Measurements from ENCODE around the gene CCNL2. TPM values are rescaled to one million over a fixed set of nuclear protein-coding genes. Genes with fewer than 3 reads are reported as not detected.

CCNL2 gene
- total and polyA plus RNA-seq, 2 of the 13 experiments (the other 11 are each of a cell fraction or from before 2014, with no cell fraction given), result 105 to 340 TPM

GRCh38 chr1:1435106-1435903 lies 36.2 kb upstream of the CCNL2 start, which contains the start of gene VWA1 (continued):
- TF ChIP-seq ZUFSP (CRISPR knock-in tag; IDR thresholded peaks at IDR 0.05; ENCODE audit: borderline replicate concordance) (no peak), ZNF546 (CRISPR knock-in tag; conservative IDR thresholded peaks at IDR 0.05) (no peak; the same call in 1 of the 2 replicates), RXRB (CRISPR knock-in tag; IDR thresholded peaks at IDR 0.05; ENCODE audit: borderline replicate concordance) (no peak), ZNF776 (CRISPR knock-in tag; IDR thresholded peaks at IDR 0.05) (peak; percentile 90; the same call in 1 of the 2 replicates), SALL2 (CRISPR knock-in tag; IDR thresholded peaks at IDR 0.05) (peak; percentile 59; the same call in 1 of the 2 replicates), MAZ (IDR thresholded peaks at IDR 0.05; ENCODE audit: borderline replicate concordance, low read depth, low read length) (no peak), MAZ (CRISPR knock-in tag; IDR thresholded peaks at IDR 0.05; ENCODE audit: low read depth) (peak; percentile 72; the same call in 1 of the 2 replicates), ZBTB34 (CRISPR knock-in tag; IDR thresholded peaks at IDR 0.05) (no peak), AKAP8 (CRISPR knock-in tag; IDR thresholded peaks at IDR 0.05) (peak; percentile 53; the same call in 1 of the 2 replicates), YY1 (IDR thresholded peaks at IDR 0.05; ENCODE audit: insufficient read depth, insufficient replicate concordance, low read depth, low read length) (peak; percentile 23), NRL (CRISPR knock-in tag; IDR thresholded peaks at IDR 0.05; ENCODE audit: borderline replicate concordance) (no peak), TBX2 (CRISPR knock-in tag; IDR thresholded peaks at IDR 0.05; ENCODE audit: borderline replicate concordance) (peak; percentile 75), TBP (CRISPR knock-in tag; IDR thresholded peaks at IDR 0.05) (no peak), WIZ (CRISPR knock-in tag; IDR thresholded peaks at IDR 0.05) (0 out of 2 replicates have a peak, but pooled peaks have one; percentile 20), ZNF615 (CRISPR knock-in tag; IDR thresholded peaks at IDR 0.05; ENCODE audit: borderline replicate concordance) (no peak), MXD1 (CRISPR knock-in tag; IDR thresholded peaks at IDR 0.05) (peak; percentile 77)
